Measurements from ENCODE around the gene TMEM217. TPM values are rescaled to one million over a fixed set of nuclear protein-coding genes. Genes with fewer than 3 reads are reported as not detected.
"Not testable (repeated sequence)": the region's sequence is repeated elsewhere in the genome, so short reads cannot be mapped to it uniquely, and the experiment has no call there.

The TMEM217 gene
- total RNA-seq, 1 donor, result 3.3 TPM

GRCh38 chr6:37299990-37300389 is 42.0 kb upstream of the TMEM217 start:
- no peak for TF ChIP-seq CTCF (IDR thresholded peaks at IDR 0.05; ENCODE audit: extremely low read depth, low read depth, low read length)
- no peak for DNase-seq (ENCODE audit: insufficient read length, low spot score, missing footprints)
- peaks cover 36% of the 10 kb centered on the region for H3K36me3 ChIP-seq (ENCODE audit: insufficient read depth, low read length)

GRCh38 chr6:37298958-37299357 is 41.0 kb upstream of the TMEM217 start:
- no peaks in the 10 kb centered on the region for H3K4me1 ChIP-seq (ENCODE audit: insufficient read depth, low read length)
- no peaks in the 10 kb centered on the region for H4K20me1 ChIP-seq (ENCODE audit: insufficient read depth, low read length)
- no peak overlapping the region for H3K27ac ChIP-seq (ENCODE audit: low read depth, low read length)
- H3K36me3 ChIP-seq (ENCODE audit: insufficient read depth, low read length), result peaks cover 38% of the 10 kb centered on the region
- no peaks in the 10 kb centered on the region for H3K9me3 ChIP-seq (ENCODE audit: low read depth, low read length)
- H3K4me3 ChIP-seq (ENCODE audit: insufficient read depth, low read length), result no peak overlapping the region
- DNase-seq (ENCODE audit: insufficient read length, low spot score, missing footprints), result no peak
- H3K79me2 ChIP-seq (ENCODE audit: insufficient read depth, low read length), result no peaks in the 10 kb centered on the region
- TF ChIP-seq CTCF (IDR thresholded peaks at IDR 0.05; ENCODE audit: extremely low read depth, low read depth, low read length), result no peak
- no peak overlapping the region for H2AFZ ChIP-seq (ENCODE audit: low read length)
- H3K27me3 ChIP-seq (ENCODE audit: insufficient read depth, low read length), result no peaks in the 10 kb centered on the region
- H3K4me2 ChIP-seq (ENCODE audit: insufficient read depth, low read length), result no peak overlapping the region

More at GRCh38 chr6:37299990-37300389, 42.0 kb upstream of the TMEM217 start:
- no peaks in the 10 kb centered on the region for H3K79me2 ChIP-seq (ENCODE audit: insufficient read depth, low read length)
- no peak overlapping the region for H3K27ac ChIP-seq (ENCODE audit: low read depth, low read length)
- H3K9me3 ChIP-seq (ENCODE audit: low read depth, low read length), result no peaks in the 10 kb centered on the region
- no peak overlapping the region for H3K4me2 ChIP-seq (ENCODE audit: insufficient read depth, low read length)
- no peak overlapping the region for H3K4me3 ChIP-seq (ENCODE audit: insufficient read depth, low read length)
- no peaks in the 10 kb centered on the region for H3K27me3 ChIP-seq (ENCODE audit: insufficient read depth, low read length)
- no peak overlapping the region for H2AFZ ChIP-seq (ENCODE audit: low read length)
- no peaks in the 10 kb centered on the region for H4K20me1 ChIP-seq (ENCODE audit: insufficient read depth, low read length)
- no peaks in the 10 kb centered on the region for H3K4me1 ChIP-seq (ENCODE audit: insufficient read depth, low read length)

GRCh38 chr6:37297637-37298036 is 39.7 kb upstream of the TMEM217 start:
- H3K27ac ChIP-seq (ENCODE audit: low read depth, low read length); H3K27me3 ChIP-seq (ENCODE audit: insufficient read depth, low read length); H3K9me3 ChIP-seq (ENCODE audit: low read depth, low read length); H3K4me1 ChIP-seq (ENCODE audit: insufficient read depth, low read length); H3K79me2 ChIP-seq (ENCODE audit: insufficient read depth, low read length); DNase-seq (ENCODE audit: insufficient read length, low spot score, missing footprints); H3K4me2 ChIP-seq (ENCODE audit: insufficient read depth, low read length); H2AFZ ChIP-seq (ENCODE audit: low read length); H4K20me1 ChIP-seq (ENCODE audit: insufficient read depth, low read length); H3K4me3 ChIP-seq (ENCODE audit: insufficient read depth, low read length): not testable (repeated sequence)
- peaks cover 36% of the 10 kb centered on the region for H3K36me3 ChIP-seq (ENCODE audit: insufficient read depth, low read length)

- Histone ChIP-seq H3K36me3 (ENCODE audit: insufficient read depth, low read length) (peaks cover 44% of the 10 kb centered on the region), H3K27ac (ENCODE audit: low read depth, low read length) (no peak overlapping the region), H4K20me1 (ENCODE audit: insufficient read depth, low read length) (peaks cover 3% of the 10 kb centered on the region), H3K9me3 (ENCODE audit: low read depth, low read length) (no peaks in the 10 kb centered on the region), H3K4me1 (ENCODE audit: insufficient read depth, low read length) (no peaks in the 10 kb centered on the region), H3K27me3 (ENCODE audit: insufficient read depth, low read length) (no peaks in the 10 kb centered on the region), H2AFZ (ENCODE audit: low read length) (no peak overlapping the region), H3K4me3 (ENCODE audit: insufficient read depth, low read length) (no peak overlapping the region), H3K79me2 (ENCODE audit: insufficient read depth, low read length) (no peaks in the 10 kb centered on the region), H3K4me2 (ENCODE audit: insufficient read depth, low read length) (no peak overlapping the region)
- no peak for TF ChIP-seq CTCF (IDR thresholded peaks at IDR 0.05; ENCODE audit: extremely low read depth, low read depth, low read length)
- no peak for DNase-seq (ENCODE audit: insufficient read length, low spot score, missing footprints)
Measured at GRCh38 chr6:37293426-37293825, 35.5 kb upstream of the TMEM217 start.
